B cell (primary cell): ENCODE measurements around the gene NEK5.

ENCODE experiments used
- CTCF ChIP-seq: fragments of 200-600 bp; IDR thresholded peaks from one replicate; pipeline ENCODE4 v1.8.0; 2022; ENCODE audit warnings: antibody characterized with exemption, mild to moderate bottlenecking
- EZH2 ChIP-seq: IDR thresholded peaks from 2 replicates; pipeline ENCODE4 v1.6.1; 2012; ENCODE audit warnings: borderline replicate concordance, low read depth, mild to moderate bottlenecking, moderate library complexity, low read length; ENCODE audit not compliant: insufficient read depth, poor library complexity, severe bottlenecking

DNA sequence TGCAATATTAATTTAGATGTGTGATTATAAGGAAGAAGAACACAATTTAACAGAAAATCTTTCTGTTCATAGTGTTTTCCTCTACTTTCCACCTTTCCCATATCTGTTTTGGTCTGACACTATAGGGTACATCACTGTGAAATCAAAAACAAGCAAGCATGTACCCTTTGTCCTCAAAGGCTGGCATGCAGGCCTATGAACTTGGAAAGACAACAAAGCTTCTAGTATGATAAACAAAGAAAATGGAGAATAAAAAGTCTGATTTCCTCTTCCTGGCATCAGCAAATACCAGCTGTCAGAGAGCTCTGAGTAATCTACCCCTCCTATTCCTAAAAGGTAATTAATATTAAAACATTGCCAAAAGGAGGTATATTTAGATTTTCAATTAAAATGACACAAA is 36.1 kb upstream of the NEK5 start:
- no peak for TF ChIP-seq CTCF
- no peak for TF ChIP-seq EZH2
